Eye (tissue), 1 donor: ENCODE measurements around the gene ANO8.
A peak's percentile ranks its signal among the peaks of the same experiment; 100 is the strongest.

Source experiments
- DNase-seq: peaks from one replicate; pipeline ENCODE4 v3.0.0-alpha.2; 2015

The ANO8 gene

GRCh38 chr19:17347361-17347760, 12.7 kb upstream of the ANO8 start:
- DNase-seq: no peak

- DNase-seq: peak; percentile 87
These were observed 11.5 kb upstream of the ANO8 start for GRCh38 chr19:17346109-17346671.

GRCh38 chr19:17341845-17342244, 7.2 kb upstream of the ANO8 start:
- no peak for DNase-seq

GRCh38 chr19:17341386-17341785, 6.7 kb upstream of the ANO8 start:
- DNase-seq: no peak

- no peak for DNase-seq
These were observed 6.3 kb upstream of the ANO8 start for GRCh38 chr19:17340871-17341357.

GRCh38 chr19:17340302-17340870, 5.7 kb upstream of the ANO8 start:
- no peak for DNase-seq

- DNase-seq: no peak
These were observed 4.6 kb upstream of the ANO8 start for GRCh38 chr19:17339088-17339741.

GRCh38 chr19:17338433-17339078, 3.9 kb upstream of the ANO8 start:
- DNase-seq: no peak

- no peak for DNase-seq
These were observed 3.2 kb upstream of the ANO8 start for GRCh38 chr19:17337675-17338432.

GRCh38 chr19:17336872-17337674, 2.4 kb upstream of the ANO8 start, which contains the start of gene GTPBP3:
TSS of gene GTPBP3 (plus strand) at chr19:17337553. CDS start at chr19:17337612, 59 bp downstream.
- DNase-seq: peak; percentile 99

GRCh38 chr19:17335575-17335974, 920 bp upstream of the ANO8 start:
- no peak for DNase-seq

- DNase-seq: peak; percentile 75
These were observed 843 bp downstream of the ANO8 start for GRCh38 chr19:17333611-17334413.

GRCh38 chr19:17332677-17333581, 1.7 kb downstream of the ANO8 start:
- DNase-seq: peak; percentile 56

GRCh38 chr19:17332360-17332676, 2.3 kb downstream of the ANO8 start:
- DNase-seq: no peak

- no peak for DNase-seq
These were observed 3.6 kb downstream of the ANO8 start for GRCh38 chr19:17331045-17331558.

- DNase-seq: no peak
These were observed 4.2 kb downstream of the ANO8 start for GRCh38 chr19:17330262-17331044.

GRCh38 chr19:17329366-17330261, 5.0 kb downstream of the ANO8 start:
- no peak for DNase-seq
